Measurements from ENCODE around the gene POLE2. TPM values are rescaled to one million over a fixed set of nuclear protein-coding genes. Genes with fewer than 3 reads are reported as not detected.

Gene POLE2
- total RNA-seq, 1 donor from 2014 or later: 1.8 TPM

GRCh38 chr14:49692193-49692757 is 4.3 kb upstream of the POLE2 start:
- H3K36me3 ChIP-seq (ENCODE audit: control insufficient read depth, insufficient read depth, low read length): no peaks in the 10 kb centered on the region
- peak; percentile 33 for DNase-seq (ENCODE audit: low read depth)
- H3K4me3 ChIP-seq (ENCODE audit: low read depth, low read length): peak overlapping the region; percentile 89
- no peak for FAIRE-seq
- no peak for TF ChIP-seq CTCF (IDR thresholded peaks at IDR 0.05; ENCODE audit: insufficient read depth, low read length, severe bottlenecking)
- H3K27me3 ChIP-seq (ENCODE audit: control insufficient read depth, insufficient read depth, low read length): no peaks in the 10 kb centered on the region

- FAIRE-seq: no peak
These were observed 3.0 kb upstream of the POLE2 start for GRCh38 chr14:49691031-49691430.

GRCh38 chr14:49688701-49689030 is 652 bp upstream of the POLE2 start:
- Histone ChIP-seq H3K4me3 (ENCODE audit: low read depth, low read length) (no peak overlapping the region), H3K36me3 (ENCODE audit: control insufficient read depth, insufficient read depth, low read length) (no peaks in the 10 kb centered on the region), H3K27me3 (ENCODE audit: control insufficient read depth, insufficient read depth, low read length) (no peaks in the 10 kb centered on the region)
- DNase-seq (ENCODE audit: low read depth): no peak
- no peak for TF ChIP-seq CTCF (IDR thresholded peaks at IDR 0.05; ENCODE audit: insufficient read depth, low read length, severe bottlenecking)
- FAIRE-seq: no peak

More at GRCh38 chr14:49691031-49691430, 3.0 kb upstream of the POLE2 start:
- no peaks in the 10 kb centered on the region for H3K36me3 ChIP-seq (ENCODE audit: control insufficient read depth, insufficient read depth, low read length)
- DNase-seq (ENCODE audit: low read depth): no peak
- no peak for TF ChIP-seq CTCF (IDR thresholded peaks at IDR 0.05; ENCODE audit: insufficient read depth, low read length, severe bottlenecking)
- H3K4me3 ChIP-seq (ENCODE audit: low read depth, low read length): no peak overlapping the region
- no peaks in the 10 kb centered on the region for H3K27me3 ChIP-seq (ENCODE audit: control insufficient read depth, insufficient read depth, low read length)

GRCh38 chr14:49686425-49686824 is 1.6 kb downstream of the POLE2 start:
- Histone ChIP-seq H3K36me3 (ENCODE audit: control insufficient read depth, insufficient read depth, low read length) (no peaks in the 10 kb centered on the region), H3K27me3 (ENCODE audit: control insufficient read depth, insufficient read depth, low read length) (no peaks in the 10 kb centered on the region), H3K4me3 (ENCODE audit: low read depth, low read length) (no peak overlapping the region)
- no peak for TF ChIP-seq CTCF (IDR thresholded peaks at IDR 0.05; ENCODE audit: insufficient read depth, low read length, severe bottlenecking)
- DNase-seq (ENCODE audit: low read depth) (no peak), FAIRE-seq (no peak)

GRCh38 chr14:49679271-49679670 is 8.7 kb downstream of the POLE2 start:
- Histone ChIP-seq H3K4me3 (ENCODE audit: low read depth, low read length) (no peak overlapping the region), H3K27me3 (ENCODE audit: control insufficient read depth, insufficient read depth, low read length) (no peaks in the 10 kb centered on the region), H3K36me3 (ENCODE audit: control insufficient read depth, insufficient read depth, low read length) (no peaks in the 10 kb centered on the region)
- DNase-seq (ENCODE audit: low read depth): peak; percentile 51
- no peak for TF ChIP-seq CTCF (IDR thresholded peaks at IDR 0.05; ENCODE audit: insufficient read depth, low read length, severe bottlenecking)
- no peak for FAIRE-seq

GRCh38 chr14:49677643-49678042 is 10.4 kb downstream of the POLE2 start:
- no peak for FAIRE-seq
- no peak overlapping the region for H3K4me3 ChIP-seq (ENCODE audit: low read depth, low read length)
- H3K36me3 ChIP-seq (ENCODE audit: control insufficient read depth, insufficient read depth, low read length): no peaks in the 10 kb centered on the region
- TF ChIP-seq CTCF (IDR thresholded peaks at IDR 0.05; ENCODE audit: insufficient read depth, low read length, severe bottlenecking): no peak
- no peak for DNase-seq (ENCODE audit: low read depth)
- no peaks in the 10 kb centered on the region for H3K27me3 ChIP-seq (ENCODE audit: control insufficient read depth, insufficient read depth, low read length)

Measured in bronchial epithelial cell (primary cell).